H1 (cell line): ENCODE results near the gene ACHE. TPM values are rescaled to one million over a fixed set of nuclear protein-coding genes. Genes with fewer than 3 reads are reported as not detected.

Experiments used
- polyA plus RNA-seq, 7 experiments: library from polyadenylated mRNA; depleted of rRNA in 3 of 7; stranded (reverse) in 5 of 7; unstranded in 2 of 7; fragments of >200 nt in 5 of 7; fragments of 200-250 nt in 2 of 7; gene quantifications; 1 replicate in 5 of 7; 2 replicates in 1 of 7; 4 replicates in 1 of 7; pipeline versions ENCODE4 v1.2.1 to v1.2.3, GENCODE V29; 2011 to 2013; ENCODE audit warnings: missing spikeins in 2 of 7, mixed read lengths in 2 of 7
- total RNA-seq: library from RNA; stranded (reverse); fragmentation: NEBNext Ultra II Directional; extraction: Animal tissue kit (Norgen Biotek cat#: 25700); gene quantifications from 2 replicates; pipeline ENCODE4 v1.2.1, GENCODE V29; 2021
- TF ChIP-seq, protein P1 (sequence below): IDR thresholded peaks from 2 replicates; pipeline ENCODE4 v1.6.1; 2011; ENCODE audit warnings: low read depth, mild to moderate bottlenecking, low read length; ENCODE audit not compliant: insufficient read depth
- TF ChIP-seq, protein P2 (sequence below): fragments of 300-600 bp; sonication (generic); IDR thresholded peaks from 2 replicates; pipeline ENCODE4 v1.7.1; 2012; ENCODE audit warnings: low read length, moderate library complexity, mild to moderate bottlenecking, inconsistent platforms; ENCODE audit not compliant: insufficient replicate concordance

Gene ACHE
- total and polyA plus RNA-seq, 2 of the 8 experiments (the other 6 are each of a cell fraction or from before 2014, with no cell fraction given): 1.4 to 4.3 TPM

DNA sequence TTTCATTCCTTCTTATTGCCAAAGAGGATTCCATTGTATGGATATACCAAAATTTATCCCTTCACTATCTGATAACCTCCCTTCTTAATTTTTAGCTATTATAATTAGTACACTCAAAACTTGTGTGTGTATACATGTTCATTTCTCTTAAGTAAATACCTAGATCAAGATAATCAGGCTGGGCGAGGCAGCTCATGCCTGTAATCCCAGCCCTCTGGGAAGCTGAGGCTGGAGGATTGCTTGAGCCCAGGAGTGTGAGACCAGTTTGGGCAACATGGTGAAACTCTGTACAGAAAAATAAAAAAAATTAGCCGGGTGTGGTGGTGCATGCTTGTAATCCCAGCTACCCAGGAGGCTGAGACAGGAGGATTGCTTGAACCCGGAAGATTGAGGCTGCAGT lies 15.8 kb upstream of the ACHE start (continued):
- TF ChIP-seq, protein P1, sequence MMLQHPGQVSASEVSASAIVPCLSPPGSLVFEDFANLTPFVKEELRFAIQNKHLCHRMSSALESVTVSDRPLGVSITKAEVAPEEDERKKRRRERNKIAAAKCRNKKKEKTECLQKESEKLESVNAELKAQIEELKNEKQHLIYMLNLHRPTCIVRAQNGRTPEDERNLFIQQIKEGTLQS: no peak
- TF ChIP-seq, protein P2, sequence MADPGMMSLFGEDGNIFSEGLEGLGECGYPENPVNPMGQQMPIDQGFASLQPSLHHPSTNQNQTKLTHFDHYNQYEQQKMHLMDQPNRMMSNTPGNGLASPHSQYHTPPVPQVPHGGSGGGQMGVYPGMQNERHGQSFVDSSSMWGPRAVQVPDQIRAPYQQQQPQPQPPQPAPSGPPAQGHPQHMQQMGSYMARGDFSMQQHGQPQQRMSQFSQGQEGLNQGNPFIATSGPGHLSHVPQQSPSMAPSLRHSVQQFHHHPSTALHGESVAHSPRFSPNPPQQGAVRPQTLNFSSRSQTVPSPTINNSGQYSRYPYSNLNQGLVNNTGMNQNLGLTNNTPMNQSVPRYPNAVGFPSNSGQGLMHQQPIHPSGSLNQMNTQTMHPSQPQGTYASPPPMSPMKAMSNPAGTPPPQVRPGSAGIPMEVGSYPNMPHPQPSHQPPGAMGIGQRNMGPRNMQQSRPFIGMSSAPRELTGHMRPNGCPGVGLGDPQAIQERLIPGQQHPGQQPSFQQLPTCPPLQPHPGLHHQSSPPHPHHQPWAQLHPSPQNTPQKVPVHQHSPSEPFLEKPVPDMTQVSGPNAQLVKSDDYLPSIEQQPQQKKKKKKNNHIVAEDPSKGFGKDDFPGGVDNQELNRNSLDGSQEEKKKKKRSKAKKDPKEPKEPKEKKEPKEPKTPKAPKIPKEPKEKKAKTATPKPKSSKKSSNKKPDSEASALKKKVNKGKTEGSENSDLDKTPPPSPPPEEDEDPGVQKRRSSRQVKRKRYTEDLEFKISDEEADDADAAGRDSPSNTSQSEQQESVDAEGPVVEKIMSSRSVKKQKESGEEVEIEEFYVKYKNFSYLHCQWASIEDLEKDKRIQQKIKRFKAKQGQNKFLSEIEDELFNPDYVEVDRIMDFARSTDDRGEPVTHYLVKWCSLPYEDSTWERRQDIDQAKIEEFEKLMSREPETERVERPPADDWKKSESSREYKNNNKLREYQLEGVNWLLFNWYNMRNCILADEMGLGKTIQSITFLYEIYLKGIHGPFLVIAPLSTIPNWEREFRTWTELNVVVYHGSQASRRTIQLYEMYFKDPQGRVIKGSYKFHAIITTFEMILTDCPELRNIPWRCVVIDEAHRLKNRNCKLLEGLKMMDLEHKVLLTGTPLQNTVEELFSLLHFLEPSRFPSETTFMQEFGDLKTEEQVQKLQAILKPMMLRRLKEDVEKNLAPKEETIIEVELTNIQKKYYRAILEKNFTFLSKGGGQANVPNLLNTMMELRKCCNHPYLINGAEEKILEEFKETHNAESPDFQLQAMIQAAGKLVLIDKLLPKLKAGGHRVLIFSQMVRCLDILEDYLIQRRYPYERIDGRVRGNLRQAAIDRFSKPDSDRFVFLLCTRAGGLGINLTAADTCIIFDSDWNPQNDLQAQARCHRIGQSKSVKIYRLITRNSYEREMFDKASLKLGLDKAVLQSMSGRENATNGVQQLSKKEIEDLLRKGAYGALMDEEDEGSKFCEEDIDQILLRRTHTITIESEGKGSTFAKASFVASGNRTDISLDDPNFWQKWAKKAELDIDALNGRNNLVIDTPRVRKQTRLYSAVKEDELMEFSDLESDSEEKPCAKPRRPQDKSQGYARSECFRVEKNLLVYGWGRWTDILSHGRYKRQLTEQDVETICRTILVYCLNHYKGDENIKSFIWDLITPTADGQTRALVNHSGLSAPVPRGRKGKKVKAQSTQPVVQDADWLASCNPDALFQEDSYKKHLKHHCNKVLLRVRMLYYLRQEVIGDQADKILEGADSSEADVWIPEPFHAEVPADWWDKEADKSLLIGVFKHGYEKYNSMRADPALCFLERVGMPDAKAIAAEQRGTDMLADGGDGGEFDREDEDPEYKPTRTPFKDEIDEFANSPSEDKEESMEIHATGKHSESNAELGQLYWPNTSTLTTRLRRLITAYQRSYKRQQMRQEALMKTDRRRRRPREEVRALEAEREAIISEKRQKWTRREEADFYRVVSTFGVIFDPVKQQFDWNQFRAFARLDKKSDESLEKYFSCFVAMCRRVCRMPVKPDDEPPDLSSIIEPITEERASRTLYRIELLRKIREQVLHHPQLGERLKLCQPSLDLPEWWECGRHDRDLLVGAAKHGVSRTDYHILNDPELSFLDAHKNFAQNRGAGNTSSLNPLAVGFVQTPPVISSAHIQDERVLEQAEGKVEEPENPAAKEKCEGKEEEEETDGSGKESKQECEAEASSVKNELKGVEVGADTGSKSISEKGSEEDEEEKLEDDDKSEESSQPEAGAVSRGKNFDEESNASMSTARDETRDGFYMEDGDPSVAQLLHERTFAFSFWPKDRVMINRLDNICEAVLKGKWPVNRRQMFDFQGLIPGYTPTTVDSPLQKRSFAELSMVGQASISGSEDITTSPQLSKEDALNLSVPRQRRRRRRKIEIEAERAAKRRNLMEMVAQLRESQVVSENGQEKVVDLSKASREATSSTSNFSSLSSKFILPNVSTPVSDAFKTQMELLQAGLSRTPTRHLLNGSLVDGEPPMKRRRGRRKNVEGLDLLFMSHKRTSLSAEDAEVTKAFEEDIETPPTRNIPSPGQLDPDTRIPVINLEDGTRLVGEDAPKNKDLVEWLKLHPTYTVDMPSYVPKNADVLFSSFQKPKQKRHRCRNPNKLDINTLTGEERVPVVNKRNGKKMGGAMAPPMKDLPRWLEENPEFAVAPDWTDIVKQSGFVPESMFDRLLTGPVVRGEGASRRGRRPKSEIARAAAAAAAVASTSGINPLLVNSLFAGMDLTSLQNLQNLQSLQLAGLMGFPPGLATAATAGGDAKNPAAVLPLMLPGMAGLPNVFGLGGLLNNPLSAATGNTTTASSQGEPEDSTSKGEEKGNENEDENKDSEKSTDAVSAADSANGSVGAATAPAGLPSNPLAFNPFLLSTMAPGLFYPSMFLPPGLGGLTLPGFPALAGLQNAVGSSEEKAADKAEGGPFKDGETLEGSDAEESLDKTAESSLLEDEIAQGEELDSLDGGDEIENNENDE: no peak
